Stimulated activated CD4-positive, alpha-beta T cell treated with anti-CD3 and anti-CD28 coated beads, Interleukin-12 subunit alpha, Interleukin-12 subunit beta, amount 100 ng/mL, for 4 hours (primary cell): ENCODE results near the gene GNAQ.

ENCODE experiments used
- DNase-seq: peaks from one replicate; pipeline ENCODE4 v3.0.0-alpha.2; 2020

GNAQ gene

DNA sequence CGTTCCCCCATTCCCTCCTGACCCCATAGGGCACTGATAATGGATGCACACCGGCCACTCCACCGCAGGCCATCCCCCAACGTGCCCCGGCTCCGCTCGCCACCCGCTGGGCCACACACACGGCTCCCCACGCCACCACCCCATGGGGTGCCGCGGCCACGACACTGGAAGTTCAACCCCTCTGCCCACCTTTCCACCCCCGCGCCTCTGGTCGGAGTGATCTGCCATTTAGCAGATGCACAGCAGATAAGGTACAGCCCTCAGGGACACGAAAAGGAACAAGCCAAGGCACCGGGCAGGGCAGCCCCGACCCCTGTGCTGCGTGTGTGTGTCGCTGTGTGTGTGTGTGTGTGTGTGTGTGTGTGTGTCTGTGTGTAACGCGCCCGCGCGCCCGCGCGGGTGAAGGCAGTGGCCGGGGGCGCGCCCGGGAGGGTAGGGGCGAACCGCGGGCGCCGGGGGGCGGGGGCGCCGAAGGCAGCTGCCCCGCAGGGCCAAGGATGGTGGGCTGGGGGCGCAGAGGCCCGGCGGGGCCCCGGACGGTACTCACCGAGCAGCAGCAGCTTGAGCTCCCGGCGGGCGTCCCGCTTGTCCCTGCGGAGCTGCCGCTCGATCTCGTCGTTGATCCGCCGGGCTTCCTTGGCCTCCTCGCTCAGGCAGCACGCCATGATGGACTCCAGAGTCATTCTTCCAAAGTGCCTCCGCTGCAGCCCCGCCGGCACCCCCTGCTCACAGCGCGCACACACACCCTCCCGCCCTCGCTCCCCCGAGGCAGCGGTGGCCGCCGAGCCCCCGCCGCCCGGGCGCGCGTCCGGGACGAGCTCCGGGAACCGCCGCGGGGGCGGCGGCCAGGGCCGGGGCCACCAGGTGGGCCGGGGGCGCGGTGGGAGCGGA, 813 bp downstream of the GNAQ start:
- peak; percentile 56 for DNase-seq

DNA sequence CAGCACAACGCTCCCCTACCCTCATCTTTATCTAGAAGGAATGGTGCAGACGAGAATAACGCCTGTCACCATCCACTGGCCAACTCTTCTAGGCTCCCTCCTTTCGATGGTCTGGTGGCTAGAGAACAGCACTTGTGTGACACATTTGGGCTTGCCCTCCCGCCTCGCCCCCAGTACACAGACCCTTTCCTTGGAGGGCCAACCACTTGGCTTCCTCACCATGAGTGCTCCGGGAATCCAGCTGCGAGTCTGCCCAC, 1.4 kb downstream of the GNAQ start:
- no peak for DNase-seq

DNA sequence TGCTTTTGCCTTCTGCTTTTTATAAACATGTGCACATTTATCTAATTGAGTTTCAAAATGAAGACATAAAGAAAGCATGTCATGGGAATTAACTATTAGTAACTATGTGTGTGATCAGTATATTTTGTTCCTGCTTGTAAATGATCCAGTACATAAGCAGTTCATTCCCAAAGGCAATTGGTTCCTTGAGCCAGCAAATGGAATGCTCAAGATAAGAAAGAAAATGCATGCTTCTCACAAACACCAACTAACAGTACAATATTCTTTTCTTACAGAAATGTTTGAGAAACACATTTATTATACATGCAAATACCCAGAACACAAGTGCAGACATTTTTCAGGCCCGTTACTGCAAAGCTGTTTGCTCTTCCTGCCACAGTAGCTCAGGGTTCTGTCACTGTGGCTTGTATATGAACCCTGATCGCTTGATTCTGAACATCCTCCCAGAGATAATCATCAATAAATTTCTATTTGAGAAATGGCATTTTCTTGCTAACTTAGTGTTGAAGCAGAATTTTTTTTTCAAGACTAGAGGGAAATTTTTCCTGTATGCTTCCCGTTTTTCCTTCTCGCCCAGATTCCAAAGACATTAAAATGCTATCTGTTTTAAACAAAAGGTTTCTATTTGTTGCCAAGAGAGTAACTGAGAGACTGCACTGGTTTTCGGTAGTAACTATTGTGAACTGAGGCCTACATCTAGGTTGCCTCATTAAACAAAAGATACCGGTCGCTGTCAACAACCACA, 1.9 kb downstream of the GNAQ start:
- no peak for DNase-seq

DNA sequence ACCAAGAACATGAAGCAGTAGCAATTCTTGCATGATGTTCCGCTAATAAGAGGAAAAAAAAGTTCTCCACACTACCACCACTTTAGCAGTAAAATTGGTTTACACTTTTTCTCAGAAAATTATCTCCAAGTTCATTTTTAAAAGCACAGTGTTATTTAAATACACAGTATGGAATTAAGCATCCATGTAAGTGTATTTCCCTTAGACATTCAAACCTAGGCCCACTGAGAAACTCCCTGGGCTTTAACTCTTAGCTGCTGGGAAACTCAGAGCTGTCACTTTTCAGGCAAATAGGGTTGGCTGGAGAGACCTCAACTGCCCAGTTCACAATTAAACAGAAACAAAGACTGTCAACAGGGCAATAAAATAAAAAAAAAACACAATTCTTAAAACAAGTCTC, 2.7 kb downstream of the GNAQ start:
- DNase-seq = no peak

DNA sequence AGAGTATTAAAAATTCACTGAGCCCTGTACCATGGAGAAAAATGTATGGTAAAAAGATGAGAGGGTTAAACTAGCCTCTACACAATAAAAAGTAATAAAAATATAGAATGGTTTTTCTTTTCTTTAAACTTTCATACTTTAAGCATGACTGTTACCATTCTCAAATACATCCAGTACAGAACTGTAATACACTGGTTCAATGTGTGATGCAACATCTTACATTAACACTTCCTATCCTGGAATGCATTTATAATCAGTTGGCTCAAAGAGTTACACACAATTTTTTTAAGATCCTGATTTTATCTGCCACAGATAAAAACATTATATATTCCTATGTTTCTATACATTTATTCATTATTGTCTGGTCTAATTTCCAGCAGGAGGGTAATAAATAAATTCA, 4.7 kb downstream of the GNAQ start:
- DNase-seq = no peak

DNA sequence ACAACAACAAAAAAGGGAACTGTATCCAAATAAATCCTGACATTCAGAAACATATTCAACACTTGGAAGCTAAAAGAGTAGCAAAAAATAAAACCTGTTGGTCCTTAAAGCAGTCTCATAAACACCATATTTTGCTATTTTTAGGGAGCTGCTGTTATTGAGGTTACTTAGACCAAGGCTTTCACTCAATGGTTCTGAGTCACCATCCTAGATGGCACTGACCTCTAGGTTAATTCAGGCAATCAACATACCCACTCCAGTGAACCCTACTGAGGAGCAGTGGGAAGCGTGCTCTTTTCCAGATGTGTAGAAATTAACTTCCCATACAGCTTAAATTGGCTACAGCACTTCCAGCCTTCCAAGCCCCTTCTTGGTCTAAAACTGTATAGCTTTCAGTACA, 5.2 kb downstream of the GNAQ start:
- DNase-seq = no peak

DNA sequence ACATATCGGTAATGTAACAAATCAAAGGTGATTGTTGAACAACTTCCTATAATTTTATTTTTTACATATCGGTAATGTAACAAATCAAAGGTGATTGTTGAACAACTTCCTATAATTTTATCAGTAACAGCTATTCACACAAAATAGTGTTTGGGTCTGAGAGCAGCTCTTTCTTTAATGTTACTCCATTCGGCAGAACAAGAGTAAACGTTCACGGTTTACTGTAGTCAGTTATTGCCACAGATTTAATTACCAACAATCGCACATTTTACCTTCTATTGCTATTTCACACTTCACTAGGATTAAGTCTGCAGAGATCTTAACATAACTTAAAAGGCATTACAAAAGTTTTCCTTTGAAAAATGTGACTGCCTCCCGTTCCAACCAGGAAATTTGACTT, 6.4 kb downstream of the GNAQ start:
- no peak for DNase-seq

DNA sequence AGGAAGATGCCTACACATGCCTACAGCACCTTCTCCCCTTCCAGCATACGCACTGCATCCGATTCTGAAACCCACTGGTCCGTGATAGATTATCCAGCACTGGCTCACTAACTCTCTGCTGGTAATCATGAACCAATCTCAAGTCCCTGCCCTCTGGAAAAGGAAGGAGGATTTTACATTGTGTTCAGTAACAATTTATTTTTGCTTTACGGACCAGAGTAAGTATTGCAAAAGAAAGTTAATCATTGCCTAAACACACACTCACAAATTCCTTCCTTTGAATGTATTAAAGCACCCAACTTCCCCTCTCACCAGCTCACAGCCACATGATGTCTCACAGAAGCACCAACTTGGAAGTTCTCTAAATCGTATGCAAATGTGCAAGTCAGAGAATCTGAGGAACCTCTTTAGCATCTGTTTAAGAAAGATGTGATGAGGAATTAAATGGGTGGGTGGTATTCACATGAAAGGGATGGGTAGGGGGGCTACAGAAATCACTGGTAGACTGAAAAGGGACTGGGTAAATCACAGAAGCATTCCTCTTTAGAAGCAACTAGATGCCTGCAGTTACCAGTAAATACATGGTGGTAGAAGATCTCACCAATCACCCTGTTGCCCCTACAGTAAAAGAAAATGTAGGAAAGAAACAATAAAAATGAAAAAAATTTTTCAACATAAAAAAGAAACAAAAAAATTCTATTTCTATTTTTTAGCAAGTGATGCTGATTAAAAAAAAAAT, 8.4 kb downstream of the GNAQ start:
- no peak for DNase-seq

DNA sequence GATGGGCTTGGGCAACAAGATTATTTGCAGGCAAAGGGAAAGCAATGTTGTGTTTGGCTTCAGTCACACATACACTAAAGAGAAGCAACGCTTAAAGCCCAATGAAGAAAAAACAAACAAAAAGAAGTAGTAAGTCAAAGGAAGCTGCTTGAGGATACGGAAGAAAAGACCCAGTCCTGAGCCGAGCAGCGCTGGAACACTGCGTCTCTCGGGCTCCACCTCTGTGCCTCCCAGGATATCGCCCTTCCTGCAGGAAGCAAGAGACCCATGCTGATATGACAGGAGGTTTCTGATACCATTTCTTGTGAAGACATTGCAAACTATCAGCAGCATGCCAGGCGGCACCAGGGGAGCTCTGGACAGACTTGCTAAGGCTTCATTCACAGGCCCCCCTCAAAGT, 9.9 kb downstream of the GNAQ start:
- DNase-seq = no peak

DNA sequence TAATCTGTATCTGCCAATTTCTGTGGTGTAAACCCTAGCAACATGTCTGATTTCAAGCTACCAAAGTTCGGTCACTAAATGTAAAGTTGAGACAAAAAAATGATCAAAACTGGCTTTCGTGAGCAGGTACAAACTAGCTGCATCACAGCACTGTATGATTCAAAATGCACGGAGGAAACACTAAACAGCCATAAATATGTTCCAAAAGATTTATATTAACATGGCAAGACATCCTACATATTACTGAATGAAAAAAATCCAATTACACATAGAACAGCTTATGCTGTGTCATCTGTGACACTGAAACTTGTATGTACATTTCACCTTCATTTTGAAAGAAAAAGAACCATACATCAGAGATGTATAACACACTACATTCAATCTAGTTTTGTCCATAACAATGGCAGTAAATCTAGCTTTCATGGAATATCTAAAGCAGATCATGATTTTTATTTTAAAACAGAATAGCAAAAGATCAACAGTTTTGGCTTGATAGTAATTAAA, 14.4 kb downstream of the GNAQ start:
- no peak for DNase-seq

DNA sequence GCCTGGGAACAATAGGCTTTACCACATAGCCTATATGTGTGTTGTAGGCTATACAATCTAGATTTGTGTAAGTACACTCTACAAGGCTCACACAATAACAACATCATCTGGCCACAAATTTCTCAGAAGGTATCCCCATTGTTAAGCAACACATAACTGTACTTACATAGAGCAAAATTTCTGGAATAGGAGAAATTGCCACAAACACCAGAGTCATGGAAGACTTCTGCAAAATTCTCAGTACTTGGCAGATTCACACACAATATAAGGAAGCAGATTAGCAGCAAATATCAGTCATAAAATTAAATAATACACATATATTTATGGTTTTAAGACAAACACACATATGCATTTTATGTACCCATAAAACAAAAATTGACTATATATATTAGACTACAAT, 16.4 kb downstream of the GNAQ start:
- no peak for DNase-seq

DNA sequence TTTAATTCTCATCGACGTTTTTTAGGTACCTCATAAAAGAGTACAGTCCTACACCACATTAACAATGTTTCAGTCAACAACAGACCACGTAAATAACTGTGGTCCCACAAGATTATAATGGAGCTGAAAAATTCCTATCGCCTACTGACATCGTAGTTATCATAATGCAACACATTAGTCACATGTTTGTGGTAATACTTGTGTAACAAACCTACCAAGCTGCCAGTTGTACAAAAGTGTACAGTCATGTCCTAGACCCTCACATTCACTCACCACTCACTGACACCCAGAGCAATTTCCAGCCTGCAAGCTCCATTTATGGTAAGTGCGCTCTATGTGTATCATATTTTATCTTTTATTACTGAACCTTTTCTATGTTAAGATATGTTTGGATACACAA, 16.8 kb downstream of the GNAQ start:
- no peak for DNase-seq

DNA sequence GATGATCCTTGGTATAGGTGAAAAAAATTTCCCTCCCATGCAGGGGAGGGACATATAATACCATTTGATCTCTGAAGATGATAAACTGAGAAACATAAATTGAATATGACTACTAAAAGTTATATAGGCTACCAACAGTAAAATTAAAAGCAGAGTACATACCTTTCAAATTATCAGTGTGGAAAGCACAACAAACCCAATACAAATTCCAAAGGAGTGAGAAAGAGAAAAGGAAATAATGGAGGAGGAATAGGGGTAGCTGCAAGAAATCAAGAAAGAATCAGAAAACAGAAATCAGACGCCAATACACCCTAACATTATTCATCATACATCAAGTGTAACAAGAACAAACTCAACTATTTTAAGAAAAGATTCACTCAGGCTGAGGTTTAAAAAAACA, 17.7 kb downstream of the GNAQ start:
- no peak for DNase-seq

DNA sequence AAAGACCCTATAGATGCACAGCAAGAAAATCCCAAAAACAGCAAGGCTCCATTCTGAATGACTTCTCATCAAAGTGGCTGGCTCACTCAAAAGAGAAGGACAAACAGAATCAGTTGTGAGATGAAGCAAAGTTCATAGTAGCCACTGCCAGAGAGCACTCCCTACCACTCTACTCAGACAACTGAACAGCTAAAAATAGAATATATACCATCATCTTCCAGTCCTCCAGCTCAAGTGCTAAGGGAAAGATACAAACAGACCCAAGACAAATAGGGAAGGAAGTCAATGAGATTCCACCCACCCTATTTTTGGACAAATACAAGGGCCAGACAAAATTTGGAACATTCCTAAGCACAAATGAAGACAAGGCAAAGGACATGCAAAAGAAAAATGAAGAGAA, 20.6 kb downstream of the GNAQ start:
- DNase-seq = no peak

DNA sequence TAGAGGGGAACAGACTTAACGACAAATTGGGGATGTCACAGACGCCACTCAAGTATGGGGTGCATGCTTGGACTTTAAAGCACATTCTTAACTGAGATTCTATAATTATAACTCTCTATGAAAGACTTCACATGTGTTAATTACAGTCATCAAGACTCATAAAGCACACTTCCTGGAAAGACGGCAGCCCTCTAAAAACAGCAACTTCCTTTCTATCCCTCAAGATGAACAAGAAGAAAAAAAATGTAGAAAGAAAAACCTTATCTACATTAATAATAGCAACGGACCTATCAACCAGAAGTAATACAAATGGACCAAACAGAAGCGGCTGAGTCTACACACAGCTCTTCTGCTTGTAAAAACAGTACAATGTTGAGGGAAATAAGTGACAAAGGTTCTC, 21.2 kb downstream of the GNAQ start:
- no peak for DNase-seq

DNA sequence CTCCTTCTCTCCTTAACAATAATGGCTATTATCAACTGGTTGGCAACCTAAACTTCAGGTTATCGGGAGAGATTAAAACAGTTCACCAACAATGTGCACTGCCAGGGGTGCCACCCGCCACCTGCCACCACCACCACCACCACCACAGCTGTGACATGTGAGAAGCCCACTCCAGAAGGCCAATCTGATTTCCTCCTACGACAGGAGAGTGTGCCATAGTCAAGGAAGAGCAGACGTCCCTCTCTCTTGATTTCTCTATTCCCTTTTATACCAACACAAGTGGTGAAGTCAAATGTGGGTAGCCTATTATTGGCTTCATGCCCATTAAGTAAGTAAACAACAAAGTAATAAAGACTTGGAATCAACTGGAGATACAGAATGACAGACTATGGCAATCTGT, 22.4 kb downstream of the GNAQ start:
- DNase-seq = no peak

DNA sequence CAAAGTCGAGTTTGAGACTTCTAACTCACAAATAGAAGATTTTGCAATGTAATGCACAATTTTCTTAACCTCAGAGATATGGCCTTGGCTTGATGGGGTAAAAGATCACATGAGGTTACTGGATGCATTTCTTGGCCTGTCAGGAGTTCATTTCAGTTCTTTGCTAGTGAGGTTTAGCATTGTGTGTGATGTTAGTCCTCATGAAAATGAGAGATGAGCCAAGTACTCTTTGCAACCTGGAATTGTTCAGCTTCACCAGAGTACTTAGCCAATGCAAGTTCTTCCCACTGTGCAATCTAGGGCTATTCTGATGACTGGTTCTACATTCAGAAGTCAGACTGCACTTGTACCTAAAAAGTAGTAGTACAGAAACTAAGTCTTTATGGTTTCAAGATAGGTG, 24.9 kb downstream of the GNAQ start:
- no peak for DNase-seq

DNA sequence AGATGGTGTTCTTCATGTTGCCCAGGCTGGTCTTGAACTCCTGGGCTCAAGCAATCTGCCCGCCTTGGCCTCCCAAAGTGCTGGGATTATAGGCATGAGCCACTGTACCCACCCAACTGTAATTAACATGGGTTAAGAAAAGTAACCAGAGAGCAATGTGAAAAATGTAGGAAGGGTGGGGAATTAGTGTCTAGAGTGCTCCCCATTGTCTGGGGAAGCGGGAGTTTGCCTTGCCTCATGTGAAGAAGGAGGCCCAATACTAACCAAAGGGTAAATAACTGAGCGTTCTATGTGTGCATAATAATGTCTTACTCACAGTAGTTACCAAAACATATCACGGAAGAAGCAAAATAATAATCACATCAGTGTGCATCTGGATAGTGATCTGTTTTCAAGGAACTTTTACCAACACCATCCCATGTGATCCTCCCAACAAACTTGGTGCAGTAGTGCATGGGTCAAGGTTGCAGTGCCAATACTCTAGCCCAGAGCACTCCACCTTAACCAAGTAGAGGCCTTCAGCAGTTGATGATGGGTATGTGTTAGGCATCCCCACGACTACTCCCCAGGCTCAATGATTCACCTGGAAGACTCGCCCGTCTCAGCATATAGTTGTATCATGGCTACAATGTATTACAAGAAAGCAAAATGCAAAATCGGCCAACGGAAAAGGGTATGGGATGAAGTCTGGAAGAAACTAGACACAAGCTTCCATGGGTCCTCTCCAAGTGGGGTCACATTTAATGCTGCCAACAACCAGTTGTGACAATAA, 26.2 kb downstream of the GNAQ start:
- DNase-seq = no peak

DNA sequence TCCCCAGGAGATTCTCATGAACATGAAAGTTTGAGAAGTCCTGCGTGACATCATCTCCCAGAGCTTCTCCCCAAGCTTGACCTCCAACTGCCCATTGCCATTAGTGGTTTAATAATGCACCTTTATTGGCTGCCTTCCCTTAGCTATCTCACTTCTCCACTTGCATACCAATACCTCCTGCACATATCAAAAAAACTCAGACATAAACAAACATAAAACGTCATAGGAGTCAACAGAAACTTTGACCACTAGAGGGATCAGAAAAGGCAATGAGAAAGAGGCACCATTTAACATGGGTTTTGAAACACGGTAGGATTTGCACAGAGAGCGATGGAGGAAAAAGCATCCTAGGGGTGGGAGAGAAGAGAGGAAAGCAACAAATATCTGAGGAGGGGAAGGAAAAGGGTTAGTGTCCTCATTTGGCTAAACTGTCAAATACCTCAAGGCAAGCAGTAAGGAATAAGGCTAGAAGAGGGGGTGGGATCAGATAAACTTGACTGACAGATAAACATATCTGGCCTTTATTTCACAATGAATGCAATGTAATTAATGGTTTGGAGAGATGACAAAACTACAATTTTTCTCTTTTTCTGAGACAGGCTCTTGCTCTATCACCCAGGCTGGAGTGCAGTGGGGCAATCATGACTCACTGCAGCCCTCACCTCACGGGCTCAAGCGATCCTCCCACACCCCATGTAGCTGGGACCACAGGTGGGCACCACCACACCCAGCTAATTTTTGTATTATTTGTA, 27.0 kb downstream of the GNAQ start:
- DNase-seq = no peak

DNA sequence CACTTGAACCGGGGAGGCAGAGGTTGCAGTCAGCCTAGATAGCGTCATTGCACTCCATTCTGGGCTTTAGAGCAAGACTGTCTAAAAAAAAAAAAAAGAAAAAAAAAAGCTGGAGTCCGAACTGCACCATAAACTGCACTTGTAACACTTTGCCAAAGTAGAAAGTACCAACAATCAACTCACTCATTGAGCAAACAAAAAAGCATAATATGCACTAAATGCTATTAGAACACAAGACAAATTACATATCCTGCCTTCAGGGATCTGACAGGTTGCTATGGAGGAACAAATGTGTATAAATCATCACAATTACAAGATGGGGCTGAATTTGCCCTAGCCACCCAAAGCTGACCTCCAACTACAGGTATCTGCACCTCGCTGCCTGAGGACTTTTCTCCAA, 27.9 kb downstream of the GNAQ start:
- DNase-seq = no peak

DNA sequence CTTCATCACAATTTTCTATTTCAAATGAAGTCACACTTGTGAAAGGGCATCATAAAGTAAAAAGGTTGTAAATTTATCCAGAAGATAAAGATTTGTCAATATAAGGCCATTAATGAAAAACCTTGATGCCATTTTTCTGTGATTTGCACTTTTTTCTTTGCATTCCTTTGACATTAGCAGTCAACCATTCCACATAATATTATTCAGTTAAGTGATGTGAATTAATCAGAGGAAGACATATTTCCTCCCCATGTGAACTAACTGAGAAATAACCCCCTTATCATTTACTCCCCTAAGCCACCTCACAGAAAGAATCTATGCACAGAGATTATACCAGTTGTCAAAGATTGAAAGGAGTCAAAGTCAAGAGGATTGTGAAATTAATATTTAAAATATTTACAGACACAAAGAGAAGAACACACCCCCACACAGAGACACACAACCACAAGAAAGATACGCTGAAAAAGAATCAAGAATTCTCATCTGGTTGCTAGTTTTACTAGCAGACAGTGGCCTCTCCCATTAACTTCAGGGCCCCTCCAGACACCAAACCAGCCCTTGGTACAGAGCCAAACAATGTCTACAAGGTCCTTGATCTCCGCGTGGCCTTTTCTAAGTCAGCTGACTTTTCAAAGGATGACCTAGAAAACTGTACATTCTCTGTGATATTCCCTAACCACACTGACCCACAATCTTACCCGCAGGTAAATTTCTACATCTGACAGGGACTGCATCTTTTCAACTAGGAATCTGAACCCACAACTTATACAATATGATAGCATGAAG, 29.5 kb downstream of the GNAQ start:
- DNase-seq = no peak

DNA sequence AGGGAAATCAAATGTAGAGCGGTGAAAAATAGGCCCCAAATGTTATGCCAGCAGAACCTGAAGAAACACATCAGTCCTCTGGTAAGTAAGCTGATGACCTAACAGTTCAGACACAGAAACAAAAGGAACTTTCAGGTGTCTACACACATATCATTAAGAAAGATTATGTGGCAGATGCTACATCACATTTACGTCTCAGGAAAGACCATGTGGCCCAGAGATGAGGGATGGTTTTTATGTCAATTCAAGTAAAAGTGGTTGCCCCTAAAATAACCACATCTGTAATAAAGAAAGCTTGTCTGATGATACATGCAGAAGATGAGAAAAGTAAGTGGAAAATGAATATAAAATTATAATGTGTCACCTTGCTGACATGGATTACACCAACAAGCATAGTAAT, 31.4 kb downstream of the GNAQ start:
- no peak for DNase-seq
